ENCODE results near the gene GARS1. TPM values are rescaled to one million over a fixed set of nuclear protein-coding genes. Genes with fewer than 3 reads are reported as not detected.
"Not testable (repeated sequence)": the region's sequence is repeated elsewhere in the genome, so short reads cannot be mapped to it uniquely, and the experiment has no call there.

Gene GARS1
- total RNA-seq, 1 donor from 2014 or later, result 41.7 TPM

DNA sequence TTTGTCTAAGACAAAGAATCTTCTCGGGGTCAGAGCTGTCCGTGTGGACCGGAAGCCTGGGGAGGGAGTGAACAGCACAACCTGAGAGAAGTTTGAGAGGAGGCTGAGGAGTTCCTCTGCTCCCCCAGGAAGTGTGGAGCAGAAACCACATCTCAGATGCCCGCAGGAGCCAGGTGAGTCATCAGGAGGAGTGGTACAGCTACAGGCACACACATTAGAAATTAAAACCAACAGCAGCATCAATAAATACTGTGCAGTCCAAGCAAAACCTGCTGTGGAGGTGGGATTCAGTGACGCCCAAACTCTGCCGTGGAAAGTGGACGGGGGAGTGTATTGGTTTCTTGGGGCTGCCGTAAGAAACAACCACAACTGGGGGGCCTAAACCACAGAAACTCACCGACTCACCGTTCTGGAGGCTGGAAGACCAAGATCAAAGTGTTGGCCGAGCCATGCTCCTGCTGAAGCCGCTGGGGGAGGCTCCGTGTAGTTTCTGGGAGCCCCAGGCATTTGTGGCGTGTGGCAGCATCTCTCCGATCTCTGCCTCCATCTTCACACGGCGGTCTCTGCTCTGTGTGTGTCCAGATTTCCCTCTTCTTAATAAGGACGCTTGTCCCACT, 31.2 kb upstream of the GARS1 start:
- H3K9me3 ChIP-seq, result no peaks in the 10 kb centered on the region
- DNase-seq (ENCODE audit: low spot score in 2 of 2), result no peak
- H3K4me3 ChIP-seq, result no peak overlapping the region
- H3K36me3 ChIP-seq, result peaks cover 14 to 34% of the 10 kb centered on the region in 2 donors
- intact Hi-C loops (cut with DNase I), result loop anchor here (10.0 kb wide), 2 partner anchors 289 to 399 kb away; no protein-coding TSS in a partner anchor
- TF ChIP-seq, protein P1, sequence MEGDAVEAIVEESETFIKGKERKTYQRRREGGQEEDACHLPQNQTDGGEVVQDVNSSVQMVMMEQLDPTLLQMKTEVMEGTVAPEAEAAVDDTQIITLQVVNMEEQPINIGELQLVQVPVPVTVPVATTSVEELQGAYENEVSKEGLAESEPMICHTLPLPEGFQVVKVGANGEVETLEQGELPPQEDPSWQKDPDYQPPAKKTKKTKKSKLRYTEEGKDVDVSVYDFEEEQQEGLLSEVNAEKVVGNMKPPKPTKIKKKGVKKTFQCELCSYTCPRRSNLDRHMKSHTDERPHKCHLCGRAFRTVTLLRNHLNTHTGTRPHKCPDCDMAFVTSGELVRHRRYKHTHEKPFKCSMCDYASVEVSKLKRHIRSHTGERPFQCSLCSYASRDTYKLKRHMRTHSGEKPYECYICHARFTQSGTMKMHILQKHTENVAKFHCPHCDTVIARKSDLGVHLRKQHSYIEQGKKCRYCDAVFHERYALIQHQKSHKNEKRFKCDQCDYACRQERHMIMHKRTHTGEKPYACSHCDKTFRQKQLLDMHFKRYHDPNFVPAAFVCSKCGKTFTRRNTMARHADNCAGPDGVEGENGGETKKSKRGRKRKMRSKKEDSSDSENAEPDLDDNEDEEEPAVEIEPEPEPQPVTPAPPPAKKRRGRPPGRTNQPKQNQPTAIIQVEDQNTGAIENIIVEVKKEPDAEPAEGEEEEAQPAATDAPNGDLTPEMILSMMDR (IDR thresholded peaks at IDR 0.05), result no peak
- no peaks in the 10 kb centered on the region for H3K4me1 ChIP-seq
- H3K27me3 ChIP-seq, result no peaks in the 10 kb centered on the region
- no peak overlapping the region for H3K27ac ChIP-seq

DNA sequence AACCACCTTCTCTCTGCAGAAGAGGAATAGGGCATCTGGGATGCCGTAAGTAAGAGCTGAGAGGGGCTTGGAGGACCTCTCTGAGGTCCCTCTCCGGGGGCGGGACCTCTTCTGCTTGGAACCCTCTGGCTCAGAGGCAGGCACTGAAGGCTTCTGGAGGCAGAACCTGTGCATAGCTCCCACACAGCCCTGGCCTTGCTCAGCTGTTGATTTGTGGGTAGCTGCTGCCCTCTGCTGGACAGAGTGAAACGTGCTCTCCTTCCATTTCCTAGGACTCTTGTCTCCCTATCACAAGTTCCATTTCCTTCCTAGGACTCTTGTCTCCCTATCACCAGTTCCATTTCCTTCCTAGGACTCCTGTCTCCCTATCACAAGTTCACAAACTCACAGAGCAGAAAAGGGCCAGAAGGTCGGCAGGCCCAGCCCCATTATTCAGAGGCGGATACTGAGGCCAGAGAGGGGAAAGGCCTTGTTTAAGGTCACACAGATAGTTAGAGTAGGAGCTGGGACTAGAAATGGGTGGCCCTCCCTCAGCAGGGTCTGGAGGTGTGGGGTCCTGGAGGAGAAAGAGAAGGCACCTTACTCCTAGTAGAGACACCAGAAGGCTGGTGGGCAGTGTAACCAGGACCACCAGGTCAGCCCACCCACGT, 30.3 kb upstream of the GARS1 start:
- no peak overlapping the region for H3K27ac ChIP-seq
- intact Hi-C loops (cut with DNase I), result loop anchor here (10.0 kb wide), 2 partner anchors 290 to 400 kb away; no protein-coding TSS in a partner anchor
- no peaks in the 10 kb centered on the region for H3K9me3 ChIP-seq
- H3K27me3 ChIP-seq, result no peaks in the 10 kb centered on the region
- no peak overlapping the region for H3K4me3 ChIP-seq
- peaks cover 15 to 36% of the 10 kb centered on the region in 2 donors for H3K36me3 ChIP-seq
- H3K4me1 ChIP-seq, result no peaks in the 10 kb centered on the region
- TF ChIP-seq, protein P1 (IDR thresholded peaks at IDR 0.05), result peak; percentile 73 to 77 (median 76)
- DNase-seq (ENCODE audit: low spot score in 2 of 2), result peak in 1 of 2 donors; percentile 86

DNA sequence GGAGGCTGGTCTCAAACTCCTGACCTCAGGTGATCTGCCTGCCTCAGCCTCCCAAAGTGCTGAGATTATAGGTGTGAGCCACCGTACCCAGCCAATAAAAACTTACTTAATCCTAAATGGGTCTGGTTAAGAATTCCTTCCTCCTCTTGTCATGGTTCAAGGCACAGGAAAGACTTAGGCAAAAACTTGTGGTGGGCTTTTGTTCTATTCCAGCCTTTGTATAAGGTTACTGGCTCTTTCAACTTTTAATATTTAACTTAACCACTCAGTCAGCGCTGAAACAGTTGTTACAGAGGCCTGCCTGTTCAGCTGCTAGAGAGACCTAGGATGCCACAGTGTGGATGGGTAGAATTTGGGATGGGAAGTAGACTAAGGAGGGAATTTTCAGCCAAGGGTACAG, 28.1 kb upstream of the GARS1 start:
- H3K4me1 ChIP-seq, result no peaks in the 10 kb centered on the region
- H3K9me3 ChIP-seq, result no peaks in the 10 kb centered on the region
- TF ChIP-seq, protein P1 (IDR thresholded peaks at IDR 0.05), result no peak
- DNase-seq (ENCODE audit: low spot score in 2 of 2), result no peak
- no peaks in the 10 kb centered on the region for H3K27me3 ChIP-seq
- intact Hi-C loops (cut with DNase I), result loop anchor here (2.0 to 10.0 kb wide), 3 partner anchors 18 to 402 kb away; no protein-coding TSS in a partner anchor
- H3K4me3 ChIP-seq, result no peak overlapping the region
- H3K36me3 ChIP-seq, result peaks cover 12 to 25% of the 10 kb centered on the region in 2 donors
- H3K27ac ChIP-seq, result no peak overlapping the region

DNA sequence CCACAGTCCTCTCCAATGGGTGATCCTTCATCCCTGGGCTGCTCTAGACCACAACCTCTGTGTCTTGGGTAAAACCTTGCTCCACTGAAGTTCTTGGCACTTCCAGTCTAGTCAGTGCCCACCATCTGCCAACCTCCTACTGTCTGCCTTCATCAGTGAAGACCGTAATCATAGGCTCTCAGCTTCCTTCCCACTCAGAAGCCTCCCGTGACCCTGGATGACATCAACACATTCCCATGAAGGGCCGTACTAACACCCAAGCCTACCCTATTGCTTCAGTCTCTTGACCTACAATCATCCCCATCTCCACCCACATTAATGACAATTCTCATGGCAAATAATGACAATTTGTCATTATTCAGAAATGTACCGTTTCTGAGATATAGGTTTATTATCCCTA, 27.6 kb upstream of the GARS1 start:
- no peak overlapping the region for H3K4me3 ChIP-seq
- H3K4me1 ChIP-seq, result no peaks in the 10 kb centered on the region
- no peaks in the 10 kb centered on the region for H3K9me3 ChIP-seq
- no peak for DNase-seq (ENCODE audit: low spot score in 2 of 2)
- no peak overlapping the region for H3K27ac ChIP-seq
- H3K36me3 ChIP-seq, result peaks cover 12 to 25% of the 10 kb centered on the region in 2 donors
- intact Hi-C loops (cut with DNase I), result loop anchor here (2.0 to 10.0 kb wide), 3 partner anchors 18 to 402 kb away; no protein-coding TSS in a partner anchor
- TF ChIP-seq, protein P1 (IDR thresholded peaks at IDR 0.05), result no peak
- H3K27me3 ChIP-seq, result no peaks in the 10 kb centered on the region

DNA sequence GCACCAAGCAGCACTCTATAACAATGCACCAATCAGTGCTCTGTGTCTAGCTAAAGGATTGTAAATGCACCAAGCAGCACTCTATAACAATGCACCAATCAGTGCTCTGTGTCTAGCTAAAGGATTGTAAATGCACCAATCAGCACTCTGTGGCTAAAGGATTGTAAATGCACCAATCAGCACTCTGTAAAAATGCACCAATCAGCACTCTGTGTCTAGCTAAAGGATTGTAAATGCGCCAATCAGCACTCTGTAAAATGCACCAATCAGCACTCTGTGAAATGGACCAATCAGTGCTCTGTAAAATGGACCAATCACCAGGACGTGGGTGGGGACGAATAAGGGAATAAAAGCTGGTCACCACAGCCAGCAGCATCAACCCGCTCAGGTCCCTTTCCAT, 24.4 kb upstream of the GARS1 start:
- peaks cover 3 to 12% of the 10 kb centered on the region in 2 donors for H3K36me3 ChIP-seq
- intact Hi-C loops (cut with DNase I), result not testable (repeated sequence)

DNA sequence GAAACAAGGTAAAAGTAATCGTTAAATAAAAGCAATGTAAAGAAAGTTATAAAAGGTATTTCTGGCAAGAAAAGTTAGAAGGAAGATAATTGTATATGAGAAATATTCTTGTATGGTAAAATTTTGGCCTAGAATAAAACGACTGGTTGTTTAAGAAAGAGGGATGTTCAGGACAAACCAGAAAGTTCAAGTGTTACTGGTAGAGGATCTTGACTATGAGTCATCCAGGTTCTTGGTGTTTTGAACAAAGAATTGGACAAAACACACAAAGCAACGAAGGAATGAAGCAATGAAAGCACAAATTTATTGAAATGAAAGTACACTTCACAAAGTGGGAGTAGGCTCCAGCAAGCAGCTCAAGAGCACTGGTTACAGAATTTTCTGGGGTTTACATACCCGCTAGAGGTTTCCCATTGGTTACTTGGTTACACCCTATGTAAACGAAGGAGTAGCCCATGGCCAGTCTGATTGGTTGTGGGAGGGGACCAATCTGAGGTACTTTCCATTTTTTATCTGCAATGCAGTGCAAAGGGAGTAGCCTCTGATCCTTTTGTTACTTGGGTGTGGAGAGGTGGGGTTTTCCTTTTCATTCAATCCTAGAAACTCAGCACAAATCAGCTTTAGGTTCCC, 22.4 kb upstream of the GARS1 start:
- Histone ChIP-seq H3K4me1 (no peaks in the 10 kb centered on the region), H3K9me3 (no peaks in the 10 kb centered on the region), H3K4me3 (no peak overlapping the region), H3K36me3 (peaks cover 3 to 10% of the 10 kb centered on the region in 2 donors), H3K27ac (no peak overlapping the region), H3K27me3 (no peaks in the 10 kb centered on the region)
- no peak for DNase-seq (ENCODE audit: low spot score in 2 of 2)
- intact Hi-C loops (cut with DNase I), result no loop called here
- TF ChIP-seq, protein P1 (IDR thresholded peaks at IDR 0.05), result no peak

More for the DNA sequence above, 24.4 kb upstream of the GARS1 start:
- H3K4me3 ChIP-seq; H3K9me3 ChIP-seq; H3K27ac ChIP-seq; H3K27me3 ChIP-seq; H3K4me1 ChIP-seq; DNase-seq (ENCODE audit: low spot score in 2 of 2): not testable (repeated sequence)

All from ascending aorta (tissue), 2 donors.